GM23248 (cell line): Measurements from ENCODE around the gene CEBPZ.

Experiments
- EZH2 ChIP-seq: fragments of 200-600 bp; sonication (generic); IDR thresholded peaks from 2 replicates; pipeline ENCODE4 v1.6.1; 2018; ENCODE audit warnings: antibody characterized with exemption, mild to moderate bottlenecking; ENCODE audit not compliant: insufficient read depth, poor library complexity, severe bottlenecking
- EZH2phosphoT487 ChIP-seq: fragments of 200-600 bp; sonication (generic); IDR thresholded peaks from 2 replicates; pipeline ENCODE4 v1.6.1; 2018; ENCODE audit warnings: antibody characterized with exemption, moderate library complexity, mild to moderate bottlenecking, low read depth; ENCODE audit not compliant: insufficient read depth

GRCh38 chr2:37268111-37268510 lies 36.7 kb upstream of the CEBPZ start:
- TF ChIP-seq EZH2phosphoT487 (no peak), EZH2 (no peak)
